Measurements from ENCODE around the gene CPLX4.

CPLX4 gene

GRCh38 chr18:59272221-59272888 lies 46.1 kb downstream of the CPLX4 start:
- TF ChIP-seq CTCF (IDR thresholded peaks at IDR 0.05; ENCODE audit: low read length, missing control alignments) = no peak
- H3K4me3 ChIP-seq (replicated peaks; ENCODE audit: low read depth, low read length) = peak overlapping the region; percentile 7
- no peak for DNase-seq (ENCODE audit: low read depth)

- DNase-seq (ENCODE audit: low read depth) = no peak
- H3K4me3 ChIP-seq (replicated peaks; ENCODE audit: low read depth, low read length) = no peak overlapping the region
- no peak for TF ChIP-seq CTCF (IDR thresholded peaks at IDR 0.05; ENCODE audit: low read length, missing control alignments)
These were observed 46.7 kb downstream of the CPLX4 start for GRCh38 chr18:59271606-59272220.

- no peak for DNase-seq (ENCODE audit: low read depth)
- H3K4me3 ChIP-seq (replicated peaks; ENCODE audit: low read depth, low read length) = no peak overlapping the region
- no peak for TF ChIP-seq CTCF (IDR thresholded peaks at IDR 0.05; ENCODE audit: low read length, missing control alignments)
These were observed 47.7 kb downstream of the CPLX4 start for GRCh38 chr18:59270689-59271257.

- no peak for TF ChIP-seq CTCF (IDR thresholded peaks at IDR 0.05; ENCODE audit: low read length, missing control alignments)
- H3K4me3 ChIP-seq (replicated peaks; ENCODE audit: low read depth, low read length) = no peak overlapping the region
- DNase-seq (ENCODE audit: low read depth) = no peak
These were observed 48.8 kb downstream of the CPLX4 start for GRCh38 chr18:59269563-59270119.

GRCh38 chr18:59268721-59269562 lies 49.5 kb downstream of the CPLX4 start:
- no peak overlapping the region for H3K4me3 ChIP-seq (replicated peaks; ENCODE audit: low read depth, low read length)
- TF ChIP-seq CTCF (IDR thresholded peaks at IDR 0.05; ENCODE audit: low read length, missing control alignments) = no peak
- DNase-seq (ENCODE audit: low read depth) = peak; percentile 27

GRCh38 chr18:59268127-59268720 lies 50.2 kb downstream of the CPLX4 start:
- DNase-seq (ENCODE audit: low read depth) = no peak
- H3K4me3 ChIP-seq (replicated peaks; ENCODE audit: low read depth, low read length) = no peak overlapping the region
- TF ChIP-seq CTCF (IDR thresholded peaks at IDR 0.05; ENCODE audit: low read length, missing control alignments) = no peak

All from fibroblast of pulmonary artery (primary cell).